CD14-positive monocyte (primary cell): Measurements from ENCODE around the gene NETO1. TPM values are rescaled to one million over a fixed set of nuclear protein-coding genes. Genes with fewer than 3 reads are reported as not detected.

Source experiments
- DNase-seq, 3 donors: peaks; one replicate each; pipeline ENCODE4 v3.0.0-alpha.2; 2011 to 2022
- H2AFZ ChIP-seq: 2 replicates; pipeline ENCODE4 v1.6.0; 2012; ENCODE audit warnings: mild to moderate bottlenecking, low read depth, low read length, inconsistent platforms; ENCODE audit not compliant: insufficient read depth, poor library complexity, severe bottlenecking
- H3K27ac ChIP-seq, 2 donors: 1 replicate in 1 of 2; 2 replicates in 1 of 2; pipeline ENCODE4 v1.5.1; 2012 to 2013; ENCODE audit warnings: low read length in 2 of 2, control low read depth in 1 of 2, inconsistent platforms in 1 of 2, low read depth in 1 of 2, mild to moderate bottlenecking in 1 of 2
- H3K27me3 ChIP-seq, 2 donors: one replicate each; pipeline versions ENCODE4 v1.6.0 to v1.6.1; 2011 to 2013; ENCODE audit warnings: low read length in 2 of 2; ENCODE audit not compliant: control insufficient read depth in 2 of 2, insufficient read depth in 2 of 2
- H3K36me3 ChIP-seq, 2 donors: replicated peaks in 1 of 2; 1 replicate in 1 of 2; 2 replicates in 1 of 2; pipeline versions ENCODE4 v1.5.1 to v1.6.1; 2012 to 2013; ENCODE audit warnings: low read length in 2 of 2, control low read depth in 1 of 2, inconsistent platforms in 1 of 2, mild to moderate bottlenecking in 1 of 2; ENCODE audit not compliant: insufficient read depth in 2 of 2, control insufficient read depth in 1 of 2
- H3K4me1 ChIP-seq, 2 donors: 1 replicate in 1 of 2; 2 replicates in 1 of 2; pipeline versions ENCODE4 v1.5.1 to v1.6.1; 2012 to 2013; ENCODE audit warnings: low read length in 2 of 2, control low read depth in 1 of 2, inconsistent platforms in 1 of 2, mild to moderate bottlenecking in 1 of 2, moderate library complexity in 1 of 2; ENCODE audit not compliant: insufficient read depth in 2 of 2, control insufficient read depth in 1 of 2
- H3K4me2 ChIP-seq: replicated peaks from 2 replicates; pipeline ENCODE3; 2012; ENCODE audit warnings: low read length, moderate library complexity, mild to moderate bottlenecking; ENCODE audit not compliant: poor library complexity, severe bottlenecking; ENCODE audit errors: extremely low read depth
- H3K4me3 ChIP-seq, 3 experiments: fragments of 200-600 bp in 1 of 3; sonication (generic) in 1 of 3; replicated peaks in 1 of 3; 1 replicate in 2 of 3; 2 replicates in 1 of 3; pipeline ENCODE4 v1.5.1; 2011 to 2013; ENCODE audit warnings: low read length in 3 of 3, mild to moderate bottlenecking in 3 of 3, control low read depth in 2 of 3, low read depth in 2 of 3, inconsistent platforms in 1 of 3, moderate library complexity in 1 of 3
- H3K79me2 ChIP-seq: 2 replicates; pipeline ENCODE4 v1.6.0; 2012; ENCODE audit warnings: mild to moderate bottlenecking, control low read depth, inconsistent platforms, low read length, moderate library complexity; ENCODE audit not compliant: insufficient read depth
- H3K9ac ChIP-seq: 2 replicates; pipeline ENCODE4 v1.6.0; 2017; ENCODE audit warnings: low read length, mild to moderate bottlenecking; ENCODE audit not compliant: insufficient read depth, poor library complexity, severe bottlenecking
- H3K9me3 ChIP-seq, 2 donors: replicated peaks in 1 of 2; 1 replicate in 1 of 2; 2 replicates in 1 of 2; pipeline versions ENCODE4 v1.5.1 to v1.6.1; 2012 to 2013; ENCODE audit warnings: low read length in 2 of 2, control low read depth in 1 of 2; ENCODE audit not compliant: control insufficient read depth in 1 of 2, insufficient read depth in 1 of 2
- H4K20me1 ChIP-seq: 2 replicates; pipeline ENCODE4 v1.6.0; 2012; ENCODE audit warnings: mild to moderate bottlenecking, low read length, control low read depth, moderate library complexity; ENCODE audit not compliant: insufficient read depth
- H3K27ac Mint-ChIP-seq, 7 donors: one replicate each; pipeline ENCODE4 v1.8.0; 2020; ENCODE audit warnings: mild to moderate bottlenecking in 7 of 7, mixed read lengths in 7 of 7, moderate library complexity in 6 of 7, inconsistent platforms in 2 of 7
- H3K27me3 Mint-ChIP-seq, 3 donors: one replicate each; pipeline ENCODE4 v1.8.0; 2021 to 2022; ENCODE audit warnings: low read depth in 3 of 3, mild to moderate bottlenecking in 3 of 3, mixed read lengths in 3 of 3, moderate library complexity in 3 of 3, inconsistent platforms in 1 of 3
- H3K36me3 Mint-ChIP-seq, 2 donors: one replicate each; pipeline ENCODE4 v1.8.0; 2020; ENCODE audit warnings: mixed read lengths in 2 of 2, inconsistent platforms in 1 of 2, mild to moderate bottlenecking in 1 of 2
- H3K4me1 Mint-ChIP-seq: one replicate; pipeline ENCODE4 v1.8.0; 2020; ENCODE audit warnings: mild to moderate bottlenecking, mixed read lengths
- H3K4me3 Mint-ChIP-seq, 2 donors: one replicate each; pipeline ENCODE4 v1.8.0; 2020; ENCODE audit warnings: mild to moderate bottlenecking in 2 of 2, mixed read lengths in 2 of 2, moderate library complexity in 1 of 2
- H3K9me3 Mint-ChIP-seq, 7 donors: one replicate each; pipeline ENCODE4 v1.8.0; 2020 to 2022; ENCODE audit warnings: mixed read lengths in 7 of 7, mild to moderate bottlenecking in 6 of 7, moderate library complexity in 6 of 7, inconsistent platforms in 2 of 7
- CTCF ChIP-seq: fragments of 200-600 bp; IDR thresholded peaks from one replicate; pipeline ENCODE4 v1.8.0; 2022; ENCODE audit warnings: antibody characterized with exemption, mild to moderate bottlenecking
- WGBS: methylation state at CpG from one replicate; pipeline ENCODE4 v1.1.5; 2013; ENCODE audit warnings: missing lambda C conversion rate; ENCODE audit not compliant: insufficient coverage; 5-methylcytosine and 5-hydroxymethylcytosine counted together
- intact Hi-C, 2 donors: fragments of 100-400 bp; cut with micrococcal nuclease; formaldehyde crosslinking; loops; one replicate each; pipeline versions ENCODE4 v1.15.0 to v1.15.1; 2023
- polyA plus RNA-seq, 3 donors: library from polyadenylated mRNA; depleted of rRNA in 1 of 3; unstranded in 2 of 3; stranded (reverse) in 1 of 3; fragments of 300-500 nt in 2 of 3; fragments of >200 nt in 1 of 3; fragmentation: Illumina TruSeq in 2 of 3; gene quantifications; 1 replicate in 2 of 3; 2 replicates in 1 of 3; pipeline ENCODE4 v1.2.3, GENCODE V29; 2012 to 2021

The NETO1 gene
- polyA plus RNA-seq, 3 donors = not detected

GRCh38 chr18:72863754-72864153, 4.0 kb downstream of the NETO1 start:
- H3K4me2 ChIP-seq = no peak overlapping the region
- no peak overlapping the region for H3K9ac ChIP-seq
- no peak overlapping the region for H2AFZ ChIP-seq
- no peak overlapping the region for H3K27ac ChIP-seq
- H3K79me2 ChIP-seq = no peaks in the 10 kb centered on the region
- H3K27me3 Mint-ChIP-seq = peaks cover 29 to 39% (median 32%) of the 10 kb centered on the region in 3 donors
- H3K9me3 ChIP-seq = peaks cover 0 to 7% of the 10 kb centered on the region in 2 donors
- H4K20me1 ChIP-seq = no peaks in the 10 kb centered on the region
- no peak for DNase-seq
- no peaks in the 10 kb centered on the region for H3K4me1 Mint-ChIP-seq
- peaks cover 0 to 8% (median 2%) of the 10 kb centered on the region in 7 donors for H3K9me3 Mint-ChIP-seq
- H3K4me3 Mint-ChIP-seq = no peak overlapping the region
- no peaks in the 10 kb centered on the region for H3K36me3 Mint-ChIP-seq
- intact Hi-C loops = no loop called here
- H3K36me3 ChIP-seq = no peaks in the 10 kb centered on the region
- H3K27ac Mint-ChIP-seq = no peak overlapping the region
- no peak for TF ChIP-seq CTCF
- peaks cover 21 to 31% of the 10 kb centered on the region in 2 donors for H3K27me3 ChIP-seq
- no peaks in the 10 kb centered on the region for H3K4me1 ChIP-seq
- H3K4me3 ChIP-seq = no peak overlapping the region
- 97% methylated on average over 7 of the region's 9 CpGs for WGBS

GRCh38 chr18:72859088-72859487, 8.7 kb downstream of the NETO1 start:
- Mint-ChIP-seq H3K27me3 (peaks cover 0 to 12% (median 0%) of the 10 kb centered on the region in 3 donors), H3K9me3 (peaks cover 0 to 5% (median 2%) of the 10 kb centered on the region in 7 donors), H3K27ac (no peak overlapping the region), H3K36me3 (no peaks in the 10 kb centered on the region), H3K4me3 (no peak overlapping the region), H3K4me1 (no peaks in the 10 kb centered on the region)
- no peak for DNase-seq
- Histone ChIP-seq H3K27me3 (no peaks in the 10 kb centered on the region), H3K9me3 (no peaks in the 10 kb centered on the region), H3K36me3 (no peaks in the 10 kb centered on the region), H3K4me3 (no peak overlapping the region), H3K4me2 (no peak overlapping the region), H3K4me1 (no peaks in the 10 kb centered on the region), H3K9ac (no peak overlapping the region), H3K27ac (no peak overlapping the region), H4K20me1 (no peaks in the 10 kb centered on the region), H2AFZ (no peak overlapping the region), H3K79me2 (no peaks in the 10 kb centered on the region)
- TF ChIP-seq CTCF = no peak
- intact Hi-C loops = no loop called here
- WGBS = no CpG with 5 or more reads among the region's 4 CpGs
